GM18526 (cell line): Measurements from ENCODE around the gene C1GALT1.

ENCODE experiments used
- POLR2A ChIP-seq: IDR thresholded peaks from 3 replicates; pipeline ENCODE4 v1.6.1; 2011; ENCODE audit not compliant: insufficient read length; ENCODE audit errors: extremely low read depth

The C1GALT1 gene

DNA sequence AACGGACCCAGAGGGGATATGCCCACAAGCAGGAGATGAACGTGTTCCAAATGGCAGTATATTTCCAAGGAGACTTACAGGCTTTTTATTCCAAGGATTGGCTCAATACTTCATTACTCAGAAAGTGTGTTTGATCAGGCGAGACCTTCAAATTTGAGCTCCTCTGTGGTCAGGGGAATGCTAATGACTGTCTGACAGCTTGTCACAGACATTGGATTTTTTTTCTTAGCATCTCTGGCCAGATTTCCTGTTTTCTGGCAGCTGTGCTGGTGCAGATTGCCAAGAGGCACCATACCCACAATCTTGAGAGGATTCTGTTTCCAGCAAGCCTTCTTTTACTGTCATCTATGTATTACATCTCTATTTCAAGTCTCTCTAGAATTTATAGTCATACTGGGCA, 93.8 kb downstream of the C1GALT1 start:
- no peak for TF ChIP-seq POLR2A

DNA sequence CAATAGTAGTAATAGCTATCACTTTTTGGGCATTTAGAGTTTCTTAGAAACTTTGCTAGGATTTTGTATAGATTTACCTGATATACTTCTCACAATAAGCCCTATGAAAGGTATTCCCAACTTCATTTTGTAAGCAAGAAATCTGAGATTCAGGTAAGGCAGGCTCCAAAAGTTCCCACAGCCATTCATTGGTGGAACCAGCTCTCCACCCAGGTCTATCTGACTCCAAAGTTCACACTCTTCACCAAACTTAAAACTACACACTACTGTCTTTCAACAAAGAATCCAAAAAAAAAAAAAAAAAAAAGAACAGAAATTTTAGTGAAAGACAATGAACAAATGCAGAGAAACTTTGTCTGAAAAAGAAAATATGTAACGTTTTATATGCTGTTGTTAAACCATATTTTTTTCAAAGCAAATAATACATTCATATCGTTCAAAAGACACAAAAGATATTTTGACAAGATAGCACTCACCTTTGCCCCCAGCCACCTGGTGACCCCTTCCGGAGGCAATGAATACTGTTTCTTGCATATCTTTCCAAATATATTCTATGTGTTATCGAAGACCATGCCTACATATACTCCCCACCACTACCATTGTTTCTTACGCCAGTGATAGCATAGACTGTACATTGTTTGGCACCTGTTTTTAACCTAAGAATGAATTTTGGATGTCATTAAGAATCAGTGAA, 108.2 kb downstream of the C1GALT1 start:
- no peak for TF ChIP-seq POLR2A

DNA sequence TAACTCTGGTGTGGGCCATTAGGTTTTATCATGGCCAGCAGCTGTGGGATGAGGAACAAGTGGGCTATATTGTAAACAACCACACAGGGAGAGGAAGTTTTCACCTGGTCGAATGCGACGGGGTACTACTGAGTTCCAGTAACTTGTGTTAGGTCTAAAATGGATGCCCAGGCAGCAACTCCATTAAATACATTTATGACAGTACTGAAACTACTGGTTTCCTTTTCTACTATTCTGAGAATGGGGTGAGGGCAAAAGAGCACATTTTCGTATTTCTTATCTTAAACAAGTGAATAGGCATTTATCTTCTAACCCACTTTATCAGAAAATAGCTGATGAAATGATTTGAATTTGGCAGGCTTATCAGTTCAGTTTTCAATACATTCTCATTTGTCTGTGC, 109.7 kb downstream of the C1GALT1 start:
- TF ChIP-seq POLR2A, result no peak

DNA sequence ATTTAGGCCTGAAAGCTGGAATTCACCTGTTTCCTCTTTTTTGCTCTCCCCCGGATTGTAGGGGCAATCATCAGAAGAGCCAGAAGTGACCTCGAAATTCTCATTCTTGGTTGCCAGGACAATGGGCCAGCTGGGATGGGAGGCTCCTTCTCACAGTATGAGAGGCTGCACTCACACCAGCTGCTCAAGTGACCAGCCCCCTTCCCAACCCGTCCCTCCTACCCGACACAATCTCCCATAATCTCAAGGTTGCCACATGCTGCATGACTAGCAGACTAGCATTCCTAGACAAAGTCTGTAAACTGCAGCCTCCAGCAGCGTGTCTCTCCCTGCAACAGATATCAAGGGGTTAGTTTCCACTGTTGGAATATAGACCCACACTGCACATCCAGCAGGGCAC, 110.3 kb downstream of the C1GALT1 start:
- TF ChIP-seq POLR2A, result no peak

DNA sequence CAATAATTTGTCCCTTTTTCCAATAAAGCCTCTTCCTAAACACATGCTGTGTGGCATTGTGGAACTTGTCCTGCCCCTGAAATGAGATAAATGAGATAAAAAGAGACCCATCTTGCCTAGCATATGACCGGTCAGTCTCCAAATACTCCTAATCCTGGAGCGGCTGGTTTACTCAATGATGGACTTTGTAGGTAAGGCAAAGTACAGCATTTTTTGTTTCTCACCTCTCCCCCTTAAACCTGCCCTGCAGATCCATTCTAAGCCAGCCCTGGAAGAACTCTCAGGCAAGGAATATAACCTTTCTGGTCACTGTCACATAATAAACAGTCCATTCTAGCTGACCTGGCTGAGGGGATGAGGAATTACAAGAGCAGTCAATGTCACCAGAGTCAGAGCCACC, 110.7 kb downstream of the C1GALT1 start:
- TF ChIP-seq POLR2A, result no peak

DNA sequence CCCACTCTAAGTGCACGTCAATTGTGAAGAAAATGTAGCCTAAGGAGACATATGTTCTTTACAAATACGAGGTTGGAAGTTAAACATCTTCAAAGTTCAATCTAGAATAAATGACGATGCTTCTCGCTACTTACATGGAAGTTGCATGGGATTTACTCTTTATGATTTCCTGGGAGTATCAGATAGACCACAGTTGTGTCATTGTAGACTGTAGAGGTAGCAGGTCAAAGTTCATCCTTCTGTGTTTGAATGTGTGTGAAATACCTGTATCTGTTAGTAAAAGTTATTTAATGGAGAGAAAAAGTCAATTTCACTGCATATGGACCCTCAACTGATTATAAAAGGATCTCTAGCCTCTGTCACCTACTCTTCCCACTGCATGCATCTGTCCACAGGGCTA, 112.6 kb downstream of the C1GALT1 start:
- TF ChIP-seq POLR2A, result no peak
